Activated T-helper 17 cell treated with anti-CD3 and anti-CD28 coated beads, Interleukin-2, amount 50 U/mL, for 72 hours (primary cell): ENCODE measurements around the gene EXOC6. TPM values are rescaled to one million over a fixed set of nuclear protein-coding genes. Genes with fewer than 3 reads are reported as not detected.
A peak's percentile ranks its signal among the peaks of the same experiment; 100 is the strongest.

Experiments used
- ATAC-seq: fragments of 150-1000 bp; cut with Tn5 transposase; replicated peaks from 2 replicates; pipeline ENCODE4 v1.10.0; 2021; ENCODE audit warnings: mild to moderate bottlenecking, moderate library complexity
- H3K27ac Mint-ChIP-seq: one replicate; pipeline ENCODE4 v1.8.0; 2022; ENCODE audit warnings: mixed read lengths
- H3K27me3 Mint-ChIP-seq: one replicate; pipeline ENCODE4 v1.8.0; 2022; ENCODE audit warnings: mixed read lengths
- H3K36me3 Mint-ChIP-seq: one replicate; pipeline ENCODE4 v1.8.0; 2022; ENCODE audit warnings: low read depth, mild to moderate bottlenecking, mixed read lengths
- H3K4me1 Mint-ChIP-seq: one replicate; pipeline ENCODE4 v1.8.0; 2022; ENCODE audit warnings: mixed read lengths
- H3K4me3 Mint-ChIP-seq: one replicate; pipeline ENCODE4 v1.8.0; 2022; ENCODE audit warnings: mild to moderate bottlenecking, mixed read lengths
- H3K9me3 Mint-ChIP-seq: one replicate; pipeline ENCODE4 v1.8.0; 2022; ENCODE audit warnings: mixed read lengths
- total RNA-seq, 2 donors: library from RNA; stranded (reverse); gene quantifications; one replicate each; pipeline ENCODE4 v1.2.3, GENCODE V29; 2022

Gene EXOC6
- total RNA-seq, 2 donors from 2014 or later, result 9.8 to 12.1 TPM

- Mint-ChIP-seq H3K9me3 (no peaks in the 10 kb centered on the region), H3K4me3 (peak overlapping the region; percentile 81), H3K36me3 (no peaks in the 10 kb centered on the region), H3K27me3 (no peaks in the 10 kb centered on the region), H3K27ac (peak overlapping the region; percentile 74), H3K4me1 (peaks cover 25% of the 10 kb centered on the region)
- ATAC-seq, result peak; percentile 30
Observed at GRCh38 chr10:92847202-92847864, 987 bp upstream of the EXOC6 start.

DNA sequence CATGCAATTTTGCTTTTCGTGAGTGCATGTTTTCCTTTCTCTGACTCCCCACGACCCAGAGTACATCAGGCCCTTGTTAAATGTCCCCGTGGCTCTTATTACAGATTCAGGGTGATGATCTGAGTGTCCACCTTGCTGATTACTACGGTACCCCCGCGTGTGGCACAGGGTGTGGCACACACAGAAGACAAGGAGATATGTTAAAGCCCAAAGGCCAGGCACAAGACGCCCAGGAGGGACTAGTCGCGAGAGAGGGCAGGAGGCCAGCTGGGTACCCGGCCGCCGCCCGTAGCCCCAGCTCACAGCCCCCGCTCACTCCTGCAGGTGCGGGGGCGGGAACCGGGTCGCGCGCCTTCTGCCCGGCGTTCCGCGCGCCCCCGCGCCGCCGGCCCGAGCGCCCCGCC is 281 bp upstream of the EXOC6 start:
- H3K27me3 Mint-ChIP-seq, result no peaks in the 10 kb centered on the region
- H3K4me3 Mint-ChIP-seq, result peak overlapping the region; percentile 81
- ATAC-seq, result peak; percentile 57
- H3K4me1 Mint-ChIP-seq, result peaks cover 23% of the 10 kb centered on the region
- H3K27ac Mint-ChIP-seq, result peak overlapping the region; percentile 74
- no peaks in the 10 kb centered on the region for H3K36me3 Mint-ChIP-seq
- no peaks in the 10 kb centered on the region for H3K9me3 Mint-ChIP-seq

- Mint-ChIP-seq H3K9me3 (no peaks in the 10 kb centered on the region), H3K27ac (peak overlapping the region; percentile 75), H3K27me3 (no peaks in the 10 kb centered on the region), H3K4me3 (peak overlapping the region; percentile 81), H3K4me1 (peaks cover 20% of the 10 kb centered on the region), H3K36me3 (no peaks in the 10 kb centered on the region)
- peak; percentile 8 for ATAC-seq
Observed at GRCh38 chr10:92849234-92849525, 860 bp downstream of the EXOC6 start.

DNA sequence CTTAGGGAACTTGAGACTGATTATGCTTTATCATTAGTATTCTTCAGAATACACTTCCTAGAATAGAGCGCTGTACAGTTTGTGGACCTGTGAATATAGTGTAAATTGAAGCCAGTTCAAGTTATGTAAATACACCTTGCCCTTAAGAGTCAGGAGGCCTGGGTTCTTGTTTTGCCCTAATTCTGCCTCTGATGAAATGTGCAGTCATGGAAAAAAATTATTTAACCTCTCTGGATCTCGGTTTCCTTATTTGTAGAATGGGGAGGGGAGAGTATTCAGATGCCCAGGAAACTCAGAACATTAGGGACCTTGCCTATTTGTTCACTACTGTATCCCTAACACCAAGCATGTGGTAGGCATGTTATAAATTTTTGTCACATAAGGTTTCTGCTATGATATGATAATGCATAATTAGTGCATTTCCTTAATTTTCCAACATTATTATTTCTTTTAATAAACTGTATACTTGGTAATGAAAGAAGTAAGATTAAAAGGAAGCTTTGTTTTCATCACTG is 1.3 kb downstream of the EXOC6 start:
- H3K27me3 Mint-ChIP-seq, result no peaks in the 10 kb centered on the region
- peak overlapping the region; percentile 81 for H3K4me3 Mint-ChIP-seq
- no peaks in the 10 kb centered on the region for H3K36me3 Mint-ChIP-seq
- peaks cover 20% of the 10 kb centered on the region for H3K4me1 Mint-ChIP-seq
- H3K9me3 Mint-ChIP-seq, result no peaks in the 10 kb centered on the region
- no peak for ATAC-seq
- H3K27ac Mint-ChIP-seq, result peak overlapping the region; percentile 75

DNA sequence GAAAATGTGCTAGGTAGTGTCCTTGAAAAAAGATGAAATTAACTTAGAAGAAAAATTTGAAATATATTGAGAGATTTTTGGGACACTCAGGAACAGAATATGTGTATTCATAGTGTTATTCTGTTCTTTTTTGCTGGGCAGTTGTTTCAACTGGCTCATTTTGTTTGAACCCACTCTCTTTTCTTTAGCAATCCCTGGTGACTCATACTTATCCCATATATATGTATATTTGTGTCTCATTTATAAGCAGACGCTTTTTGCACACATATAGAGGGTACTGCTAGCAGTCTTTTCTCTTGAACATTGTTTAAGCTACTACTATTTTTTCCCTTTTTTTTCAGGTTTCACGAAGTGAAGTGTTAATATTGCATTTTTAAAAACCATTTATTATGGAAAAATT is 1.9 kb downstream of the EXOC6 start:
- peaks cover 20% of the 10 kb centered on the region for H3K4me1 Mint-ChIP-seq
- no peaks in the 10 kb centered on the region for H3K27me3 Mint-ChIP-seq
- no peaks in the 10 kb centered on the region for H3K9me3 Mint-ChIP-seq
- H3K27ac Mint-ChIP-seq, result no peak overlapping the region
- no peaks in the 10 kb centered on the region for H3K36me3 Mint-ChIP-seq
- H3K4me3 Mint-ChIP-seq, result no peak overlapping the region
- ATAC-seq, result no peak

- H3K27me3 Mint-ChIP-seq, result no peaks in the 10 kb centered on the region
- ATAC-seq, result no peak
- H3K4me1 Mint-ChIP-seq, result peaks cover 19% of the 10 kb centered on the region
- no peaks in the 10 kb centered on the region for H3K36me3 Mint-ChIP-seq
- no peaks in the 10 kb centered on the region for H3K9me3 Mint-ChIP-seq
- H3K4me3 Mint-ChIP-seq, result no peak overlapping the region
- H3K27ac Mint-ChIP-seq, result no peak overlapping the region
Observed at GRCh38 chr10:92851003-92851402, 2.7 kb downstream of the EXOC6 start.

- Mint-ChIP-seq H3K4me1 (no peaks in the 10 kb centered on the region), H3K27ac (no peak overlapping the region), H3K27me3 (no peaks in the 10 kb centered on the region), H3K9me3 (peaks cover 8% of the 10 kb centered on the region), H3K36me3 (no peaks in the 10 kb centered on the region), H3K4me3 (no peak overlapping the region)
- ATAC-seq, result no peak
Observed at GRCh38 chr10:92855560-92855959, 7.2 kb downstream of the EXOC6 start.

DNA sequence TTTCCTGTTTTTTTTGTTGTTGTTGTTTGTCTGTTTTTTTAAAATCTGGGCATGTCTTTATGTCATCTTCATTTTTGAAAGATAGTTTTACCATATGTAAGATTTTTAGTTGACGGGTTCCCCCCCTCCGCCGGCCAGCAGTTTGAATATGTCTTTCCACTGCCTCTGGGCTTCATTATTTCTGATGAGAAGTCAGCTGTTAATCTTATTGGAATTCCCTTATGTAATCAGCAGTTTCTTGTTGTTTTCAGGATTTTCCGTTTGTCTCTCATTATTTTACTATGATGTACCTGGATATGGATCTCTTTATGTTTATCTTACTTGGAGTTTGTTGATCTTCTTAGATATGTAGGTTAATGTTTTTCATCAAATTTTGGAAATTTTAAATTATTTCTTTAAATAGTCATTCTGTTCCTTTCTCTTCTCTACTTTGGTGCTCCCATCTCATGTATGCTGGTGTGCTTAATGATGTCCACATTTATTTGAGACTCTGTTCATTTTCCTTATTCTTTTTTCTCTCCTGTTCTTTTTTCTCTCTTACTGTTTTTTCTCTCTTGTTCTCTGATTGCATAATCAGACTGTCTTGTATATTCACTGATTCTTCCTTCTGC is 9.7 kb downstream of the EXOC6 start:
- Mint-ChIP-seq H3K9me3 (peaks cover 11% of the 10 kb centered on the region), H3K36me3 (no peaks in the 10 kb centered on the region), H3K4me1 (no peaks in the 10 kb centered on the region), H3K27me3 (no peaks in the 10 kb centered on the region), H3K4me3 (no peak overlapping the region), H3K27ac (no peak overlapping the region)
- ATAC-seq, result no peak

DNA sequence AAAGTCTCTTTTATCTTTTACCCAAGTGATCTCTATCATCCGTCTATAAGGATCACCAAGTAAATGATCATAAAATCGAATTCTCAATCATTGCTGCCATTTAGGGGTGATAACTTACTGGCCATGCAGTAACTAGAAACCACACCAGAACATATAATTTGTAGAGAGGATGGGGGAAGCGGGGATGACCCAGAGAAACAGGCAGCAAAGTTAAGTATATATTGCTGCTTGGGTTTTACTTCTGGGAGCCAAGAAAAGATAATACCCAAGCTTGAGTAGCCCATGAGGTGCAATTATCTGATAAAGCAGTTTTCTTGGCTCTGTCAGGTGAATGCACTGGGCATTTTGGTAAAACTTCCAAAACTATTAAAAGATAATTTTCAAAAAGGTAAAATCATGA is 18.9 kb downstream of the EXOC6 start:
- no peak overlapping the region for H3K27ac Mint-ChIP-seq
- H3K4me3 Mint-ChIP-seq, result no peak overlapping the region
- H3K27me3 Mint-ChIP-seq, result no peaks in the 10 kb centered on the region
- peaks cover 6% of the 10 kb centered on the region for H3K4me1 Mint-ChIP-seq
- H3K36me3 Mint-ChIP-seq, result no peaks in the 10 kb centered on the region
- ATAC-seq, result no peak
- H3K9me3 Mint-ChIP-seq, result no peaks in the 10 kb centered on the region

DNA sequence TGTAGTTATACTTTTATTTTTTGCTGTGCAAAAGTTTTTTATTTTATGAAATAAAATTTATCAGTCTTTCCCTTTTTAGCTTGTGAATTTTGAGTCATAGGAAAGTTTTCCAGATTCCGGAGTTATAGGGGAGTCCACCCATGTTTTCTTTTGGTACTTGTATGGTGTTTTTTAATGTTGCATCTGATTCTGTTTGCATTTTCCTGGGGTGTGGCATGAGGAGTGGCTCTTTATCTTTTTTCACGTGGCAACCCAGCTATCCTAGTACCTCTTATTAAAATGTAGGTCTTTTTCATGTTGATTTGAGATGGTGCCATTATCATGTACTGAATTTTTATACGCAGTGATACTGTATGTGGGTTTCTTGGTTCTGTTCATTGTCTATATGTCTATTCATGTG is 19.7 kb downstream of the EXOC6 start:
- H3K9me3 Mint-ChIP-seq, result no peaks in the 10 kb centered on the region
- no peak overlapping the region for H3K27ac Mint-ChIP-seq
- H3K4me3 Mint-ChIP-seq, result no peak overlapping the region
- peaks cover 8% of the 10 kb centered on the region for H3K4me1 Mint-ChIP-seq
- no peaks in the 10 kb centered on the region for H3K27me3 Mint-ChIP-seq
- ATAC-seq, result no peak
- no peaks in the 10 kb centered on the region for H3K36me3 Mint-ChIP-seq

GRCh38 chr10:92868557-92868956 is 20.2 kb downstream of the EXOC6 start:
- H3K27me3 Mint-ChIP-seq, result no peaks in the 10 kb centered on the region
- no peaks in the 10 kb centered on the region for H3K36me3 Mint-ChIP-seq
- peaks cover 11% of the 10 kb centered on the region for H3K4me1 Mint-ChIP-seq
- H3K9me3 Mint-ChIP-seq, result no peaks in the 10 kb centered on the region
- no peak overlapping the region for H3K4me3 Mint-ChIP-seq
- ATAC-seq, result no peak
- H3K27ac Mint-ChIP-seq, result no peak overlapping the region

GRCh38 chr10:92873029-92873428 is 24.7 kb downstream of the EXOC6 start:
- Mint-ChIP-seq H3K4me1 (peaks cover 15% of the 10 kb centered on the region), H3K4me3 (no peak overlapping the region), H3K36me3 (no peaks in the 10 kb centered on the region), H3K9me3 (no peaks in the 10 kb centered on the region), H3K27ac (no peak overlapping the region), H3K27me3 (no peaks in the 10 kb centered on the region)
- ATAC-seq, result no peak

DNA sequence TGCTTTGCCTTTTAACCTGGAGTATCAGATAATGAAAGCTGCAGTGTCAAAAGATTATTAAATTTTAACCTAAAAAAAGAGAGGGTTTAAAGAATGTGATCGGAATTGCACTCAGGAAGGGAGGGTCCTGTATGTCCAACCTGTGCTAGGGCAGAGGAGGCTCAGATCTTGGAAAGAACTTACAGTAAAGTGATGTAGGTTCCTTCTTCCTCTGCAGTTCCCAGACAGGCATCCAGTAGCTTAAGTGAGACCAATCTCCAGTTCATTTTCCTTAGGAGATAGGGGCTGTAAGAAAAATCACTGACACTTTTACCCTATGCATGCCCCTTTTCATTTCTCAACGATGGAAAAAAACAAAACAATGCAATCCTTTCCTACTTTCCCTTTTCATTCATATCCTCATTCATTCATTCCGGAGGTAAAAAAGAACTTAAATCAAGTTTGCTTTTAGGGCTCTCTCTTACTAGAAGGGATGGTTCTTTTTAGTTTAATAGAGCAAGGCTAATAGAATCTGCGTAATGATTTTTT is 28.3 kb downstream of the EXOC6 start:
- H3K27me3 Mint-ChIP-seq, result no peaks in the 10 kb centered on the region
- no peaks in the 10 kb centered on the region for H3K9me3 Mint-ChIP-seq
- peak overlapping the region; percentile 41 for H3K4me3 Mint-ChIP-seq
- peaks cover 15% of the 10 kb centered on the region for H3K4me1 Mint-ChIP-seq
- peak overlapping the region; percentile 25 for H3K27ac Mint-ChIP-seq
- H3K36me3 Mint-ChIP-seq, result no peaks in the 10 kb centered on the region
- no peak for ATAC-seq

DNA sequence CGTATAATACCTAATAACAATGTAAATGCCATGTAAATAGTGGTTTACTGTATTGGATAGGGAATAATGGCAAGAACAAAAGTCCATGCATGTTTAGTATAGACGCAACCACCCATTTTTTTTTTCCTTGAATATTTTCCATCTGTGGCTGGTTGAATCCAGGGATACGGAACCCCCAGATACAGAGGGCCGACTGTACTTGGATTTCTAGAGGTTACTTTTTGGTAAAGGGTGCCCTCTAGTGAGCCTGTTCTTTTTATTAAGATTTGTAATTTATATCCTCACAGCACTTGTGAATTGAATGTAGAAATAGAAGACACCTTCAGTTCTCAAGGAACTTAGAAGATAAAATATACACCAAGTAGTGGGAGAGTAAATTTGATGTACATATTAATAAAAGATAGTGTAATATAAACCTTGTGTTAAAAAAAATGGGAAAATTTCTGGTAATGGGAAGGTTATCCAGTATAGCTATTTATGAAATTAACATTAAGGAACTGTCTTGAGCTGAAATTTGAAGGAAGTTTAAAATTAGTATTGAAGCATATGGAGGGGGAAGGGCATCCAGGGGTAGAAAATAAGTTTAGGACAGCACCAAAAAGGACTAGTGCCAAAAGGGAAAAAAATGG is 32.0 kb downstream of the EXOC6 start:
- Mint-ChIP-seq H3K4me3 (no peak overlapping the region), H3K27ac (no peak overlapping the region), H3K36me3 (no peaks in the 10 kb centered on the region), H3K4me1 (peaks cover 9% of the 10 kb centered on the region), H3K9me3 (no peaks in the 10 kb centered on the region), H3K27me3 (no peaks in the 10 kb centered on the region)
- no peak for ATAC-seq

- Mint-ChIP-seq H3K27ac (no peak overlapping the region), H3K36me3 (no peaks in the 10 kb centered on the region), H3K4me3 (no peak overlapping the region), H3K4me1 (peaks cover 9% of the 10 kb centered on the region), H3K9me3 (no peaks in the 10 kb centered on the region), H3K27me3 (no peaks in the 10 kb centered on the region)
- no peak for ATAC-seq
Observed at GRCh38 chr10:92880917-92881316, 32.6 kb downstream of the EXOC6 start.
